Uterus (tissue), 2 donors: ENCODE results near the gene IQSEC1.

Experiments
- POLR2A ChIP-seq, 2 donors: fragments of 450-650 bp; IDR thresholded peaks; one replicate each; pipeline ENCODE4 v1.6.1; 2016; ENCODE audit warnings: antibody characterized with exemption in 2 of 2, mild to moderate bottlenecking in 1 of 2, moderate library complexity in 1 of 2
- TF ChIP-seq, protein P1 (sequence below), 4 experiments: fragments of 200-600 bp in 2 of 4; fragments of 450-650 bp in 2 of 4; sonication (generic) in 2 of 4; IDR thresholded peaks; one replicate each; pipeline ENCODE4 v1.5.1; 2016 to 2019; ENCODE audit warnings: antibody characterized with exemption in 4 of 4, mild to moderate bottlenecking in 2 of 4, moderate library complexity in 1 of 4

DNA sequence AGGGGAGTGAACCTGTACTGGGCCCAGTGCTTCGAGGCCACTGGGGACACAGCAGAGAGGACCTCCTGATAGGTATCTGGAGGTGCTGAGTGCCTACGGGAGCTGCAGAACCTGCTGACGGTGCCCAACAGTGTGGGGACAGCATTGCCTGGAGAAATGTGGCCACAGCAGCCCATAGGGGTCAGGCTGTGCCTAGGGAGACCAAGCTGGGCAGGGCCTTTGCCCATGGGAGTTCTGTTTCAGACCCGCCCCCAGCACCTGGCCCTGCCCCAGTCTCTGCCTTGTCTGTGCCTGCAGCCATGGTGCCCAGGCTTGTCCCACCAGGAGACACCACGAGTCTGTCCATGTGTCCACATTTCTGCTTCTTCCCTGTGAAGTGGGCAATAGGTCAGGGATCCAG, 216.6 kb downstream of the IQSEC1 start:
- TF ChIP-seq, protein P1, sequence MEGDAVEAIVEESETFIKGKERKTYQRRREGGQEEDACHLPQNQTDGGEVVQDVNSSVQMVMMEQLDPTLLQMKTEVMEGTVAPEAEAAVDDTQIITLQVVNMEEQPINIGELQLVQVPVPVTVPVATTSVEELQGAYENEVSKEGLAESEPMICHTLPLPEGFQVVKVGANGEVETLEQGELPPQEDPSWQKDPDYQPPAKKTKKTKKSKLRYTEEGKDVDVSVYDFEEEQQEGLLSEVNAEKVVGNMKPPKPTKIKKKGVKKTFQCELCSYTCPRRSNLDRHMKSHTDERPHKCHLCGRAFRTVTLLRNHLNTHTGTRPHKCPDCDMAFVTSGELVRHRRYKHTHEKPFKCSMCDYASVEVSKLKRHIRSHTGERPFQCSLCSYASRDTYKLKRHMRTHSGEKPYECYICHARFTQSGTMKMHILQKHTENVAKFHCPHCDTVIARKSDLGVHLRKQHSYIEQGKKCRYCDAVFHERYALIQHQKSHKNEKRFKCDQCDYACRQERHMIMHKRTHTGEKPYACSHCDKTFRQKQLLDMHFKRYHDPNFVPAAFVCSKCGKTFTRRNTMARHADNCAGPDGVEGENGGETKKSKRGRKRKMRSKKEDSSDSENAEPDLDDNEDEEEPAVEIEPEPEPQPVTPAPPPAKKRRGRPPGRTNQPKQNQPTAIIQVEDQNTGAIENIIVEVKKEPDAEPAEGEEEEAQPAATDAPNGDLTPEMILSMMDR (IDR thresholded peaks at IDR 0.05), result no peak
- no peak for TF ChIP-seq POLR2A (IDR thresholded peaks at IDR 0.05)
